GM19099 (cell line): ENCODE results near the gene VSTM4.

Experiments used
- POLR2A ChIP-seq: IDR thresholded peaks from 3 replicates; pipeline ENCODE4 v1.6.1; 2011; ENCODE audit warnings: low read depth; ENCODE audit not compliant: insufficient read length; ENCODE audit errors: extremely low read depth

The VSTM4 gene, protein sequence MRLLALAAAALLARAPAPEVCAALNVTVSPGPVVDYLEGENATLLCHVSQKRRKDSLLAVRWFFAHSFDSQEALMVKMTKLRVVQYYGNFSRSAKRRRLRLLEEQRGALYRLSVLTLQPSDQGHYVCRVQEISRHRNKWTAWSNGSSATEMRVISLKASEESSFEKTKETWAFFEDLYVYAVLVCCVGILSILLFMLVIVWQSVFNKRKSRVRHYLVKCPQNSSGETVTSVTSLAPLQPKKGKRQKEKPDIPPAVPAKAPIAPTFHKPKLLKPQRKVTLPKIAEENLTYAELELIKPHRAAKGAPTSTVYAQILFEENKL

DNA sequence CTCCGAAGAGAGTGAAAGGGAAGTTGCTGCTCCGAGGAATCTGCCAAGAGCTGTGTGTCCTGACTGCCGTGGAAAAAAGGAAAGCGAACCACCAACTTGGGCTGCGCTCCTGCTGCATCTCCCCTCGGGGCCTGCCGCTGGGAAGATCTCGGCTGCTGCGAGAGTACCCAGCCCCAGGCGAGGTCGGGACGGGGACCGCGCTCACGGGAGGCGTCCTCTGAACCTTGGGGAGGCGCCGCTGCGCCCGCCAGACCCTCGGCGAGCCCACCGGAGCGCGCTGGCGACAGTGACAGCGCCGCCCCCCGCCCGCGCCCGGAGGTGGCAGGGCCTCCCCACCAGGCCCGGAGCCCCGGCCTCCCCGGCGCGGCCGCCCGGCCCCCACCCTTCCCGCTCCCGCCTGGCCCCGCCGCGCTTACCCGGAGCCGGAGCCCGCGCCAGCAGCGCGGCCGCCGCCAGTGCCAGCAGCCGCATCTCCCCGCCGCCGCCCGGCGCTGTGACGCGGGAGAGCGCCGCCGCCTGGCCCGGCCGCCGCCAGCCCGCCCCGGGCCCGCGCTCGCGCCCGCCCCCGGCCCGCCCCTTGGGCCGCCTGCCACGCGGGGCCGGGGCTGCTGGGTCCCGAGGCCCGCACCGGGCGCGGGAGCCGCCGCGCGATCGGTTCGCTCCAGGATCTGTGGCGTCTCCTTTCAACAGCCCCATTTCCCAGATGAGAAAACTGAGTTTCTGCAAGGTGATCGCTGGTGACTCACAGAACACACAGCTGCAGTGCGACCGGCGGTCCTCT, at the start of gene VSTM4:
TSS of gene VSTM4 (minus strand) at position 508 of the 781 bp plus-strand sequence. CDS start at position 471, 37 bp downstream.
- no peak for TF ChIP-seq POLR2A

DNA sequence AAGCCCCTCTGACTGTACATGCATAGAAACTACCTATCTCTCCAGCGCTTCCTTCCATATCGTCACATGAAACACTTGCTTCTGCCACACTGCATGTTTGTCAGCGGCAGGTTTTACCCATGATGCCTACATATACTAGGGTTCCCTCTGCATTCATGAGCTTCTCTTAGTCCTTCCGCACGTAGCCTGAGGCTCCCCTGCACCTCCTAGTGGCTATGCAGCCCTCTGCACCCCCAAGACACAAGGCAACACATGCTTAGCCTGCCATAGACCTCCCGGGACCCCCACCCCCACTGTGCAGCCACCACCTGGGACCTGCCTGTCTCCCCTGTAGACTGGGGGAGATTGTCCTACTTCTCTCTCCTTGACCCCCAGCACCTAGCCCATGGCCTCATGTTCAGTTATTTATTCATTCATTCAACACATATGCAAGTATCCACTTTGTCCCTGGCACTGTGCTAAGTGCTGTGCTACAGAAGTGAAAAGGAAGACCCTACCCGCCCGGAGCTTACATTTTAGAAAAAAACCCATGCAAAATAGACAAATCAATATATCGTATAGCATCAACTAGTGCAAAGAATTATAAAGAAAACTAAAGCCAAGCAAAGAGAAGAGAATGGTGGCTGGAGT, 49.4 kb upstream of the VSTM4 start:
- TF ChIP-seq POLR2A, result no peak

DNA sequence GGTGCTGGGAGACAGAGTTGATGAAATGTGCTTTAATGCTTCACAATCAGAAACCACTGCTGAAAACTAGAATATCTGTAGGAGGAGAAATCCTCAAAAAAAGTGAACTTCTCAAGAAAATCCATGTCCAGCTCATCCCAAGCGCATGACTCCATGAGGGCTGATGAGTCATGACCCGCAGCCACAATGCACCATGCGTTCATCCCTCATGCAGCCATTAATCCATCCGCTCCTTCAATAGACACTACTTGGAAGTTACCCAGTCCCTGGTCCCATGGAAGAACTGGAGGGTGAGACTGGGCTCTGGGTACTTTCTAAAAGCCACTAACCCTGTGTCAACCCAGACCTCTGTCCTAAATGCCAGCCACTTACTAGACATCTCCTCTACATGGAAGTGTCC, 48.4 kb upstream of the VSTM4 start:
- TF ChIP-seq POLR2A, result no peak

DNA sequence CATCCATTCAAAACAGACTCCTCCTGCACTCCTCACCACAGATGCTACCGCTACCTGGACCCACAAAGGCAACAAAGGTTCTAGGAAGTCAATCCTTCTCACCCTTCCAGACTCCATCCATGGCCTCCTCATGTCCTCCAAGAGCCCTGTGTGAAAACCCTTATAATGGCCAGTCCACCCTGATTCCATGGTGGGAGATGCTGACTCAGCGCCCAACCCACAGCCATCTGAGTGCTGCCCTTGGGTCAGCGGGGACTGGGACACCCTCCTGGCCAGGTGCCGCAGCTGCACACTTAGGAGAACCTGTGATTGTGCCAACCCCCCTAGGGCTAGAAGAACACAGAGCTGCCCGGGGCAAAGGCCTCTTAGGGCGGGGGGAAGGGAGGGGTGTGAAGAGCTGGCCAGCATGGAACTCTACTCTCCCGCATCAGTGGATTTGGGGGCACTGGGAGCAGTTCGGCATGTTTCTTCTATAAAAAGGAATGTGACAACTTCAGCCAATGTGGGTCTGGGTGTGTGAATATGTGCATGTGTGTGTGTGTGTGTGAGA, 47.5 kb upstream of the VSTM4 start:
- TF ChIP-seq POLR2A, result no peak

DNA sequence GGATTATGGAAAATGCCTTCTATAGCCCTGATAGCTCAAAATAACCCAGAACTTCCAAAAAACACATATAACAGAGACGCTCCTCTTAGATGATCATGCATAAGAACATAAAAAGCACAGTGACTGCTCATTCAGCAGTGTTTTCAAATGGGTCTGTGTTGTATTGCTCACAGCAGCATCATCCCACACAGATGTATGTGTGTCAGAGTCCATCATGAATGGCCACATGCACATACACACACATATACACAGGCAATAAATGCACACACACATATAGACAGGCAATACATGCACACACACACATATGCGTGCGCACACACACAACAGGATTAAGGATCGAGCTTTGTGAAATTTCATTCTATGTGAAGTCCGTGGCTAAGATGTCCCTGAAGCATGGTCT, 46.7 kb upstream of the VSTM4 start:
- TF ChIP-seq POLR2A, result no peak

DNA sequence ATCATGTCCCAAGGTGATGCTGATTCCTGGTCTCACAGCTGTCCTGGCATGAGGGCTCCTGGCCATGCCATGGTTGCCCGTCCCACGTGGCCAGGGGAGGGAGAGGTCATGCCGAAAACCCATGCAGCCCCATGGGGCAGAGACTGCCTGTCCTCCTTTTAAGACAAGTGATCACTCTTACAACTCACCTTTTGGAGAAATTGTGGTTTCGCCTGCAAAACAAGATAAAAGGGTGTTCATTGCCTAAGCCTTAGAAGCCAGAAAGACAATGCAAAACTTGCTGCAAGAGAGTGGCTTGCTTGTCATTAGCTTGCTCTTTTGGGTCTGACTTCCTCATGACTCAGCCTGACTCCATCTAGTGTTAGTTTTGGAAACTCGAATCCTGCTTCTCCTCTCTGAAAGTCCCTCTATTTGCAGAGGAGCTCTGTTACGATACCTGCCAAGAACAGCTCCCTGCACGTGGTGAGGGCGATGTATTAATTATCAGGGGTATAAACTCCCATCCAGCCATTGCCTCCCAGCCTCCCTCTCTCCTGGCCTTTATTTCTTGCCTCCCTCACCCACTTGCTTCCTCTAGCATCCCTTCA, 46.2 kb upstream of the VSTM4 start:
- no peak for TF ChIP-seq POLR2A

DNA sequence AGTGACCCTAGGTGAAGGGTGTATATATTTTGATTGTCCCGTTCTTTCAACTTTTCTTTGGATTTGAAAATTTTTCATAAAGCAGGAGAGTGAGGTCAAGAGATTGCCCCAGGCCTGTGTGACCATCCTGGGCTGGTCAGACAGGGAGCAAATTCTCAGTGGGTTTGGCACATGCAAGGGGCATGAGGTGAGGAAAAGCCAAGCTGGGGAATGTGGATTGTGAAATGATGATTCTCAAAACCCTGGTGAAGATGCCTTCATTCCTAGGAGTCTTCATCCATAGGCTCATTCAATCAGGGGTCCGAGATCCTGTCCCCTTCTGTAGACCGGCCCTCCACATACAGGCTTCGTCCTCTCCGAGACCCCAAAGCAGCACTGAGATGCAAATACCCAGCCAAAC, 45.5 kb upstream of the VSTM4 start:
- TF ChIP-seq POLR2A, result no peak

DNA sequence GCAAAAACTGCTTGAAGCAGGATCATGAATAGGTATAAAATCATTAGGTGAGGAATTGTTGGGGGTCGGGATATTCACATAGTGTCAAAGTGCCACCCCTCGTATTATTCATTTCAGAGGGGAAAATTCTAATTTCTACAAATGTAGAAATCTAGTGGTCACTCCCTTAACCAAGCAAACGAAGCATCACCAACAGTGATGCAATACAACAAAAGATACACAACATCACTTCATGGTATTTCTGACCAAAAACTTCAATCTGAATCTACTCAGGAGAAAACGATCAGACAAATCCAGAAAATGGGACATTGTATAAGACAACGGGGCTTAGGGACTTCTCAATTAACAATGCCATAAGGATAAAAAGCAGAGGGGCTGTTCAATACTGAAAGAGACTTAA, 44.8 kb upstream of the VSTM4 start:
- no peak for TF ChIP-seq POLR2A

DNA sequence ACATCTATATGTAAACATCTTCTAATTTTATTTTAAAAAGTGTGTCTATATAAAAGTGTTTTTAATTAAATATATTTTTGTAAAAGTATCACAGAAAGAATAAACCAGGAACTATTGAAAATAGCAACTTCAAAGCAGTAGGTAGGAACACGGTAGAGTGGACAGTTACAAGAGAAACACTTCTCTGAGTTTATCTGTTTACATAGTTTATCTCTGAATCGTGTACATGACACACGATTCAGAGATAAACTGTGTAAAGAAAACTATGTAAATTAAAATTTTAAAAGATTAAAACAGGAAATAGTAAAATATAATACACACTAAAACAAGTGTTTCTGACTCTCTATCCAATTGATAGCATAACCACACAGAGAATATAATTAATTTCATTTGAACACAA, 43.6 kb upstream of the VSTM4 start:
- no peak for TF ChIP-seq POLR2A

DNA sequence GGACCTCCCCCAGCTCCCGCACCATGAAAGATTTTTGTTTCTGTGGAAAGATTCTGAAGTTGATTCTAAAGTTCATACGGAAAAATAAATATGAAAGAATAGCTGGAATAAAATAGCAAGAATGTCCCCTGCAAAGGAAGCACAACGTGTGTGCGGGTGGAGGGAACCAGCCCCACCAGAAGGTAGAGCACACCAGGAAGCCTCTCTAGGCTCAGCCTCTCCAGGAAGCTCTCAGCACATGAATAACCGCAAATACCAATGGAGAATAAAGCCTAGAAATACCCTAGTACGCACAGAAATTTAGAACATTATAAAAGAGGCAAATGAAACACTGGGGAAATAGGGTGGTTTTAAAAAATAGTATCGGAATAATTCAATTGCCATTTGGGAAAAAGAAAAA, 43.1 kb upstream of the VSTM4 start:
- TF ChIP-seq POLR2A, result no peak

DNA sequence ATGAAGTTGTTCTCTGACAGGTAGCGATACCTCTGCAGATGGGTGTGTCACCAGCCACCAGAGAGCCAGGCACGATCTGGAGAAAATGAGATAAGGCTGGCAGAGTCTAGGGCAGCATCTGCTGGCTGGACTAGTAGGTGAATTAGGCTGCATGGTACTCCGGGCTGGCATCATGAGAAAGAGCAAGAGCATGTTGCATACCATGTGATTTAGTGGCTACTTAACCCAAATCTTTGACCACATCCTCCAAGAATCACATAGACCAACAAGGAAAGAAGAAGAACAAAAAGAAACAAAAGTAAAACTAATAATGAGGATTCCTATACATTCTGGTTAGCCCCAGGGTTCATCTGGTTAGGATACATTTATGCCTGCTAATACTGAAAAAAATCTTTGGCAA, 41.9 kb upstream of the VSTM4 start:
- no peak for TF ChIP-seq POLR2A

DNA sequence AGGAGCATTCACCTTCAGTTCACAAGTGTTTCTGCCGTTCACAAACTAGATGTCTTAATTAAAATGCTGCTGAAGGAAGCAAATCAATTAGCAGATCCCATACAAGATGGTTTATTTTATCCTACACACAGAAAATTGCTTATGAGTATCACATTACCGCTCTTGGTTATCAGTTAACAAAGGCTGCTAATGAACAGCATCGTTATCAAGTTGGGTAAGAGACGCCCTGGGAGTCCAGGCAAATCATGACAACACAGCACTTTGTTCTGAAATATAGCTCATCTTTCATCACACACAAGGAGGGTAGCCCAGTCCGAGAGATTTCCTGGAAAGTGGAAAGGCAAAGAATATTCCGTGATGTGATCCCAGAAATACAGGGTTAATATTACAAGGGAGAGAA, 39.3 kb upstream of the VSTM4 start:
- no peak for TF ChIP-seq POLR2A

DNA sequence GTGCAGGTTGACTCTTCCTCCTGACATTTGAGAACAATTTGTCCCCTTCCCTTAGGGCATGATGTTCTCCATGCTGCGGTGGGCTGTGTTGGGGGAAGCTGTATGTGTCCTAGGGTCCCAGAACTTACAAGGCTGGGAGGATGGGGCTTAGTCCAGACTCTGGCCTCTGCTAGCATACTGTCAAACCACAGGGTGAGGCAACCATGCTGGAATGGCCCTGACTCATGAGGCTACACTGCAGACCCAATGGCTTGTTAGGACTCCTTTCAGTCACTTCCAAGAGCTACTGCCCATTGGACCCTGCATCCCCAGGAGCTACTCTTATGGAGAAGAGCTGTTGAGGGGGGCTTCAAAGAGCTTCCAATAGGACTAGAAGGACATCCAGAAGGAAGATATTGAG, 38.6 kb upstream of the VSTM4 start:
- TF ChIP-seq POLR2A, result no peak

DNA sequence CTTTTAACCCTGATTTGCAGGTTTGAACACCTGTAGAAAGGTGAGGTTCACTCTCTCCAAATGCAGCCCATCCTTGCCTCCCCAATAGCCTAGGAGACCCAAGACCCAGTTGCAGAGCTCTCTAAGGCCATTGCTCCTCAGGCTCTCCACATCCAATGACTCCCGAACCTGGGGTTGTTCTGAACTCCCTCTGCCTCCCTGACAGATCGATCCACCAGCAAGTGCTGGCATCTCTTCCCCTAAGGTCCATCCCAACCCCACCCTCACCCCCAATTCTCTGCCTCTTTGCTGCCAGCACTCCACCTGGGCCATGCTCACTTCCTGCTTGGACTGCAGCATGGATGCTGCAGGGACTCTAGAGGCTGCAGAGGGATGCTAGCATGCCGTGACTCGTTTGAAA, 37.8 kb upstream of the VSTM4 start:
- TF ChIP-seq POLR2A, result no peak

DNA sequence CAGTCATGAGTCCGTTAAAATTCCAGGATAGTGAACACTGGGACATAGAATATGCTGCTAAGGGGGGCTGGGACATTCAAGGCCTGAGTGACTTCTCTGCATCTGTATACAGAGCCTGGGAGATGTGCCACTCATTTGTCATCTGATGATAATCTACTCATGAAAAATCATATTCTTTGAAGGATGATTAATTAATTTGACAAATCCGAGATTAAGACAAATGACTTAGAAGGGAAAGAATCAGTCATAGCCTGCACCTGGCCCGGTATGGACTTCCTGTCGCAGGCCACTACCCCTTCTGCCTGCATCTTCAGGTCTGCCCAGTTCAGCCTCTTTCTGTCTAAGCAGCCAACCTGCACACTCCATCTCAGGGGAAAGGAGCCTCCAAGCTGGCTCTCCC, 37.3 kb upstream of the VSTM4 start:
- TF ChIP-seq POLR2A, result no peak
